Loucy (cell line): ENCODE data around the gene BANF2.

Experiments used
- EZH2phosphoT487 ChIP-seq: fragments of 200-600 bp; IDR thresholded peaks from 2 replicates; pipeline ENCODE4 v1.6.1; 2018; ENCODE audit warnings: antibody characterized with exemption, mild to moderate bottlenecking, moderate library complexity, borderline replicate concordance
- TF ChIP-seq, protein P1 (sequence below): fragments of 200-600 bp; sonication (generic); conservative IDR thresholded peaks from 2 replicates; pipeline ENCODE4 v1.5.1; 2014; ENCODE audit warnings: mild to moderate bottlenecking, antibody characterized with exemption, low read length

DNA sequence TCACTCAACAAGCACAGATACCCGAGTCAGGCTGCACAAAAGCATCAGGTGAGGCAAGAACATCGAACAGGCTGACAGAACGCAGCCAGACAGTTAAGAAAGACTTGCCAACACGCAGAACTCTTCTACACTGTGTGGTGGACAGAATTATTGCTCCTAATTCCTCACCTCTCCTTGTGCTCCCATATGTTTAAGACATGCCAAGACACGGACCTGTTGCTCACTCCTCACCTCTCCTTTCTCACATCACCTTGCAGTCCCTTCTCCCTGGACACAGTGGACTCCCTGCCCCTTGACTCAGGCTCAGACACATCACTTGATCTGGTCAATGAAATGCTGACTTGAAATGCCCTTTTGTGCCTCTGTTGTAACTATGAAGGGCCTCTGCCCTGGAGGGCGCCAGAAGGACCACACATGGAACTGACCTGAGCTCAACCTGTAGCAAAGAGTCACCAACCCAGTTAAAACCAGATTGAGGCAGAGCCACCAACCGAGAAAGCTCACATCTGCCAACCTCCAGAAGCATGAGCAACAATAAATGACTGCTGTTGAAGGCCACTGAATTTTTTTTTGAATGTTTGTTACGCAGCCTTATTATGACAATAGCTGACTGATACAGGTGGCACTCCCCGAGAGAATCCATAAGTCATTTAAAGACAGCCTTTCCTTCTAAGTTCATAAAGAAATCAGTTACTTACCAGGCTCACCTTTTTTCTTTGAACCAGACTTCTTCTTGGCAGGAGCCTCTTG lies 41.7 kb upstream of the BANF2 start:
- TF ChIP-seq, protein P1, sequence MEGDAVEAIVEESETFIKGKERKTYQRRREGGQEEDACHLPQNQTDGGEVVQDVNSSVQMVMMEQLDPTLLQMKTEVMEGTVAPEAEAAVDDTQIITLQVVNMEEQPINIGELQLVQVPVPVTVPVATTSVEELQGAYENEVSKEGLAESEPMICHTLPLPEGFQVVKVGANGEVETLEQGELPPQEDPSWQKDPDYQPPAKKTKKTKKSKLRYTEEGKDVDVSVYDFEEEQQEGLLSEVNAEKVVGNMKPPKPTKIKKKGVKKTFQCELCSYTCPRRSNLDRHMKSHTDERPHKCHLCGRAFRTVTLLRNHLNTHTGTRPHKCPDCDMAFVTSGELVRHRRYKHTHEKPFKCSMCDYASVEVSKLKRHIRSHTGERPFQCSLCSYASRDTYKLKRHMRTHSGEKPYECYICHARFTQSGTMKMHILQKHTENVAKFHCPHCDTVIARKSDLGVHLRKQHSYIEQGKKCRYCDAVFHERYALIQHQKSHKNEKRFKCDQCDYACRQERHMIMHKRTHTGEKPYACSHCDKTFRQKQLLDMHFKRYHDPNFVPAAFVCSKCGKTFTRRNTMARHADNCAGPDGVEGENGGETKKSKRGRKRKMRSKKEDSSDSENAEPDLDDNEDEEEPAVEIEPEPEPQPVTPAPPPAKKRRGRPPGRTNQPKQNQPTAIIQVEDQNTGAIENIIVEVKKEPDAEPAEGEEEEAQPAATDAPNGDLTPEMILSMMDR: no peak
- no peak for TF ChIP-seq EZH2phosphoT487
